IMR-90 (cell line): ENCODE data around the gene NUP62CL. TPM values are rescaled to one million over a fixed set of nuclear protein-coding genes. Genes with fewer than 3 reads are reported as not detected.

Experiments
- ATAC-seq: fragments of 200-7000 bp; cut with Tn5 transposase; 2 replicates; pipeline ENCODE4 v1.9.1; 2020; ENCODE audit warnings: low read depth, mild to moderate bottlenecking, moderate library complexity
- BruUV-seq: library from RNA; stranded (reverse); fragments of 400-500 nt; replicated peaks from 2 replicates; lab custom pipeline; 2021; lab: Mats Ljungman, UMichigan
- CTCF ChIA-PET: fragments of 300-600 bp; formaldehyde crosslinking; extraction: SDS; loops from one replicate; lab custom pipeline; 2021; ENCODE audit warnings: antibody characterized with exemption; lab: Yijun Ruan, JAX
- POLR2A ChIA-PET: fragments of 300-600 bp; sonication (Branson Sonifier 250); formaldehyde crosslinking; loops from one replicate; lab custom pipeline; 2022; ENCODE audit warnings: antibody characterized with exemption; ENCODE audit not compliant: unreplicated experiment; lab: Charles Lee
- DNase-seq: peaks from one replicate; pipeline ENCODE4 v3.0.0; 2013
- H2AFZ ChIP-seq: replicated peaks from 2 replicates; pipeline ENCODE3; 2013; ENCODE audit warnings: low read length, mild to moderate bottlenecking; ENCODE audit not compliant: poor library complexity
- H2AK5ac ChIP-seq: 2 replicates; pipeline ENCODE4 v1.6.1; 2013; ENCODE audit warnings: low read depth, low read length, inconsistent platforms
- H2AK9ac ChIP-seq: replicated peaks from 2 replicates; pipeline ENCODE3; 2013; ENCODE audit warnings: mild to moderate bottlenecking, low read depth, low read length, moderate library complexity; ENCODE audit not compliant: poor library complexity
- H2BK120ac ChIP-seq: 2 replicates; pipeline ENCODE4 v1.6.1; 2013; ENCODE audit warnings: low read depth, low read length, inconsistent platforms
- H2BK15ac ChIP-seq: 3 replicates; pipeline ENCODE4 v1.6.1; 2013; ENCODE audit warnings: low read depth, low read length, inconsistent platforms
- H2BK20ac ChIP-seq: 2 replicates; pipeline ENCODE4 v1.6.1; 2013; ENCODE audit warnings: low read depth, mild to moderate bottlenecking, inconsistent platforms, low read length, moderate library complexity
- H2BK5ac ChIP-seq: 2 replicates; pipeline ENCODE4 v1.6.1; 2013; ENCODE audit warnings: mild to moderate bottlenecking, low read depth, low read length, inconsistent platforms; ENCODE audit not compliant: poor library complexity, severe bottlenecking
- H3K14ac ChIP-seq: replicated peaks from 2 replicates; pipeline ENCODE4 v1.6.1; 2013; ENCODE audit warnings: low read depth, low read length, inconsistent platforms
- H3K18ac ChIP-seq: 2 replicates; pipeline ENCODE4 v1.6.1; 2013; ENCODE audit warnings: low read depth, low read length, control low read depth
- H3K23ac ChIP-seq: 2 replicates; pipeline ENCODE4 v1.6.1; 2013; ENCODE audit warnings: low read depth, low read length, inconsistent platforms
- H3K27ac ChIP-seq: 2 replicates; pipeline ENCODE4 v1.5.1; 2013; ENCODE audit warnings: mild to moderate bottlenecking, control low read depth, low read length; ENCODE audit not compliant: insufficient read depth
- H3K27me3 ChIP-seq: 2 replicates; pipeline ENCODE4 v1.6.1; 2013; ENCODE audit warnings: low read length; ENCODE audit not compliant: control insufficient read depth, insufficient read depth
- H3K36me3 ChIP-seq: 2 replicates; pipeline ENCODE4 v1.6.1; 2013; ENCODE audit warnings: low read length, mixed read lengths; ENCODE audit not compliant: control insufficient read depth, insufficient read depth
- H3K4ac ChIP-seq: 2 replicates; pipeline ENCODE4 v1.6.1; 2013; ENCODE audit warnings: low read depth, low read length, inconsistent platforms
- H3K4me1 ChIP-seq: 2 replicates; pipeline ENCODE4 v1.6.1; 2013; ENCODE audit warnings: low read length, mixed read lengths; ENCODE audit not compliant: control insufficient read depth, insufficient read depth
- H3K4me2 ChIP-seq: 2 replicates; pipeline ENCODE4 v1.6.1; 2013; ENCODE audit warnings: low read depth, mild to moderate bottlenecking, control low read depth, low read length, moderate library complexity
- H3K4me3 ChIP-seq: 2 replicates; pipeline ENCODE4 v1.5.1; 2013; ENCODE audit warnings: low read depth, mild to moderate bottlenecking, control low read depth, low read length, moderate library complexity; ENCODE audit not compliant: insufficient read depth
- H3K56ac ChIP-seq: 2 replicates; pipeline ENCODE4 v1.6.1; 2013; ENCODE audit warnings: low read length, inconsistent platforms; ENCODE audit not compliant: insufficient read depth; ENCODE audit errors: extremely low read depth
- H3K79me1 ChIP-seq, 2 experiments: 2 replicates each; pipeline ENCODE4 v1.6.1; 2013; ENCODE audit warnings: low read length in 2 of 2, inconsistent platforms in 1 of 2, low read depth in 1 of 2
- H3K9ac ChIP-seq: 2 replicates; pipeline ENCODE4 v1.6.1; 2013; ENCODE audit warnings: low read depth, low read length, control low read depth
- H3K9me1 ChIP-seq: 2 replicates; pipeline ENCODE4 v1.6.1; 2013; ENCODE audit warnings: low read length, inconsistent platforms; ENCODE audit not compliant: insufficient read depth
- H3K9me3 ChIP-seq: 2 replicates; pipeline ENCODE4 v1.6.1; 2013; ENCODE audit warnings: low read length; ENCODE audit not compliant: control insufficient read depth, insufficient read depth
- H4K20me1 ChIP-seq: 2 replicates; pipeline ENCODE4 v1.6.1; 2013; ENCODE audit warnings: low read length, inconsistent platforms; ENCODE audit not compliant: insufficient read depth
- H4K5ac ChIP-seq: 2 replicates; pipeline ENCODE4 v1.6.1; 2013; ENCODE audit warnings: mild to moderate bottlenecking, low read depth, low read length, control low read depth
- H4K8ac ChIP-seq, 2 experiments: 2 replicates each; pipeline ENCODE4 v1.6.1; 2013; ENCODE audit warnings: low read depth in 2 of 2, low read length in 2 of 2, control low read depth in 1 of 2, inconsistent platforms in 1 of 2
- H4K91ac ChIP-seq: 2 replicates; pipeline ENCODE4 v1.6.1; 2013; ENCODE audit warnings: low read depth, low read length, inconsistent platforms; ENCODE audit not compliant: insufficient read depth
- BHLHE40 ChIP-seq: fragments of 150-350 bp; IDR thresholded peaks from 2 replicates; pipeline ENCODE4 v1.6.1; 2016; ENCODE audit warnings: mild to moderate bottlenecking, low read depth, low read length
- CHD1 ChIP-seq: IDR thresholded peaks from 2 replicates; pipeline ENCODE4 v1.6.1; 2012; ENCODE audit warnings: low read depth, low read length, improper control_type of control experiment
- MAFK ChIP-seq: IDR thresholded peaks from 2 replicates; pipeline ENCODE4 v1.6.1; 2012; ENCODE audit warnings: low read depth, low read length, improper control_type of control experiment
- NFE2L2 ChIP-seq: fragments of 150-350 bp; IDR thresholded peaks from 2 replicates; pipeline ENCODE4 v1.6.1; 2016; ENCODE audit warnings: low read depth, mild to moderate bottlenecking, low read length
- POLR2A ChIP-seq: IDR thresholded peaks from 2 replicates; pipeline ENCODE4 v1.6.1; 2012; ENCODE audit warnings: mild to moderate bottlenecking, low read depth, low read length
- RAD21 ChIP-seq: IDR thresholded peaks from 2 replicates; pipeline ENCODE4 v1.6.1; 2012; ENCODE audit warnings: low read length, improper control_type of control experiment
- RCOR1 ChIP-seq: IDR thresholded peaks from 2 replicates; pipeline ENCODE4 v1.6.1; 2012; ENCODE audit warnings: mild to moderate bottlenecking, low read length, improper control_type of control experiment; ENCODE audit not compliant: insufficient replicate concordance
- RFX5 ChIP-seq: IDR thresholded peaks from 2 replicates; pipeline ENCODE4 v1.8.0; 2012; ENCODE audit warnings: low read depth, mild to moderate bottlenecking, low read length, moderate library complexity
- SMC3 ChIP-seq: fragments of 150-350 bp; IDR thresholded peaks from 2 replicates; pipeline ENCODE4 v1.6.1; 2016; ENCODE audit warnings: low read depth, mild to moderate bottlenecking, antibody characterized with exemption, low read length, moderate library complexity
- USF2 ChIP-seq: fragments of 150-350 bp; IDR thresholded peaks from 2 replicates; pipeline ENCODE4 v1.6.1; 2017; ENCODE audit warnings: mild to moderate bottlenecking, antibody characterized with exemption, low read length, low read depth
- WGBS, 2 experiments: methylation state at CpG; one replicate each; pipeline versions ENCODE4 v1.1.5 to v1.1.7; 2013; ENCODE audit warnings: missing lambda C conversion rate in 2 of 2; ENCODE audit not compliant: insufficient read length in 1 of 2; ENCODE audit errors: extremely low coverage in 2 of 2; 5-methylcytosine and 5-hydroxymethylcytosine counted together
- dilution Hi-C: fragments of 300-500 bp; cut with HindIII; formaldehyde crosslinking; loops from one replicate; pipeline ENCODE4 v1.14.3; 2018; ENCODE audit warnings: low sequenced_read_pairs; ENCODE audit not compliant: unreplicated experiment
- in situ Hi-C: fragments of 300-500 bp; cut with MboI; formaldehyde crosslinking; loops from 3 replicates; pipeline ENCODE4 v1.14.3; 2019; ENCODE audit warnings: low sequenced_read_pairs, inconsistent platforms, mixed read lengths
- intact Hi-C: fragments of 100-400 bp; cut with micrococcal nuclease; formaldehyde crosslinking; loops from 2 replicates; pipeline ENCODE4 v1.10.0; 2022
- polyA plus RNA-seq, 3 experiments: library from polyadenylated mRNA; depleted of rRNA; stranded (reverse); fragments of >200 nt; gene quantifications; 2 replicates each; pipeline ENCODE4 v1.2.3, GENCODE V29; 2012; ENCODE audit warnings: low replicate concordance in 1 of 3
- total RNA-seq: library from RNA; depleted of rRNA; stranded (reverse); fragments of >200 nt; gene quantifications from 2 replicates; pipeline ENCODE4 v1.2.3, GENCODE V29; 2012
- TF ChIP-seq, protein P1 (sequence below): conservative IDR thresholded peaks from 2 replicates; pipeline ENCODE4 v1.5.1; 2012; ENCODE audit warnings: mild to moderate bottlenecking, low read depth, low read length, improper control_type of control experiment

Gene NUP62CL
- total and polyA plus RNA-seq, 2 of the 4 experiments (the other 2 are of a cell fraction) = not detected

DNA sequence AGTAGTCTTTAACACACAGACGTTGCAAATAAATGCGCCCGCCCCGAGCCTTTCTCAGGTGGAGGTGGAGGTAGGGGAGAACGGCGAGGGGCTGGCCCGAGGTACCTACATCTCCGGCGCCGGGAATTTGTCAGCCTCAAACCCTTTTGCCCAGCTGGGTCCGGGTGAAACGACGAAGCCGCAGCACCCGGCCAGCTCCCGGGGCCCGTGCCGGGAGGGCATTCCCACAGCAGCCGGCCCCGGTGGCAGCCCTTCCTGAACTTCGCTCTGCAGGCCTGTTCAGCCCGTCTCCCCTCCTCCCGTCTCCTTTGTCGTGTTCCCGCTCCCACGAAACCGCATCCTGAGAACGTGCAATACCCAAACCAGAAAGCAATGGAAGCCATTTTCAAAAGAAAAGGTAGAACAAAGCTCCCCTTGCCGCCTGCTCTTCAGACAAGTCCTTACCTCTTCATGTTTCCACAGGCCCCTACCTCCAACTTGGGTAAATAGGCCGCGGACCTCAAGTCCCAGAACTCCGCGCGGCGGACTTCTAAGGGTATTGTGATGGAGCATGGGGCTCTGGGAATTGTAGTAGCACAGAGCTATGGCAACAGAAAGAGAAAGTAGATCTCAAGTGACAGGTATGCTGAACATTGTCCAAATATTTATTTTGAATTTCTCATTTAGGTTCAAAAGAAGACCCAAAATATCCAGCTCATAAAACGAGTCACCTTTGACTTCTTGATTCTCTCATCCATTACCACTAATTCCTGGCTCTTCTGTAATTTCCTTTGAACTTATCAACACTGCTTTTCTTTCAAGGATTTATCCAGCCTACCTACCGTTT, 87.7 kb downstream of the NUP62CL start, which contains the start of gene RBM41:
Gene RBM41 (minus strand): TSS at position 501 of the 826 bp plus-strand sequence. CDS start 49 bp downstream, at position 452.
- no TSS peak for BruUV-seq
- Histone ChIP-seq H2BK5ac (peak within 1 kb of the TSS; percentile 87), H4K91ac (peak within 1 kb of the TSS; percentile 78; the same call in 1 of the 2 replicates), H2BK20ac (no peak within 1 kb of the TSS), H3K56ac (peak within 1 kb of the TSS; percentile 87; the same call in 1 of the 2 replicates), H3K27me3 (peaks cover 3% of the 10 kb centered on the region), H3K4ac (peak within 1 kb of the TSS; percentile 84), H3K79me1 (peaks cover 0 to 8% of the 10 kb centered on the region in 2 experiments; a peak in 3 of 4 replicates), H3K9ac (peak within 1 kb of the TSS; percentile 97), H4K8ac (peak within 1 kb of the TSS; percentile 86 to 99), H3K9me3 (no peaks in the 10 kb centered on the region), H3K36me3 (peaks cover 3% of the 10 kb centered on the region), H3K4me1 (no peaks in the 10 kb centered on the region; the same call in 1 of the 2 replicates), H2AFZ (peak within 1 kb of the TSS; percentile 95), H3K23ac (no peak within 1 kb of the TSS), H3K18ac (peak within 1 kb of the TSS; percentile 77), H2AK5ac (no peak within 1 kb of the TSS), H4K5ac (peak within 1 kb of the TSS; percentile 95), H4K20me1 (no peaks in the 10 kb centered on the region; the same call in 1 of the 2 replicates), H3K27ac (peak within 1 kb of the TSS; percentile 87), H2BK15ac (no peak within 1 kb of the TSS), H2BK120ac (peak within 1 kb of the TSS; percentile 64; the same call in 1 of the 2 replicates), H3K14ac (peak within 1 kb of the TSS; percentile 94), H3K4me2 (peak within 1 kb of the TSS; percentile 98), H2AK9ac (peak within 1 kb of the TSS; percentile 86), H3K4me3 (peak within 1 kb of the TSS; percentile 68), H3K9me1 (peaks cover 3% of the 10 kb centered on the region)
- no peak for TF ChIP-seq RFX5
- no peak for TF ChIP-seq MAFK
- TF ChIP-seq RAD21 = no peak
- no peak for TF ChIP-seq BHLHE40
- TF ChIP-seq NFE2L2 = no peak
- no peak for TF ChIP-seq USF2
- TF ChIP-seq, protein P1, sequence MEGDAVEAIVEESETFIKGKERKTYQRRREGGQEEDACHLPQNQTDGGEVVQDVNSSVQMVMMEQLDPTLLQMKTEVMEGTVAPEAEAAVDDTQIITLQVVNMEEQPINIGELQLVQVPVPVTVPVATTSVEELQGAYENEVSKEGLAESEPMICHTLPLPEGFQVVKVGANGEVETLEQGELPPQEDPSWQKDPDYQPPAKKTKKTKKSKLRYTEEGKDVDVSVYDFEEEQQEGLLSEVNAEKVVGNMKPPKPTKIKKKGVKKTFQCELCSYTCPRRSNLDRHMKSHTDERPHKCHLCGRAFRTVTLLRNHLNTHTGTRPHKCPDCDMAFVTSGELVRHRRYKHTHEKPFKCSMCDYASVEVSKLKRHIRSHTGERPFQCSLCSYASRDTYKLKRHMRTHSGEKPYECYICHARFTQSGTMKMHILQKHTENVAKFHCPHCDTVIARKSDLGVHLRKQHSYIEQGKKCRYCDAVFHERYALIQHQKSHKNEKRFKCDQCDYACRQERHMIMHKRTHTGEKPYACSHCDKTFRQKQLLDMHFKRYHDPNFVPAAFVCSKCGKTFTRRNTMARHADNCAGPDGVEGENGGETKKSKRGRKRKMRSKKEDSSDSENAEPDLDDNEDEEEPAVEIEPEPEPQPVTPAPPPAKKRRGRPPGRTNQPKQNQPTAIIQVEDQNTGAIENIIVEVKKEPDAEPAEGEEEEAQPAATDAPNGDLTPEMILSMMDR = no peak
- TF ChIP-seq RCOR1 = no peak
- TF ChIP-seq SMC3 = no peak
- no peak for TF ChIP-seq POLR2A
- no peak for TF ChIP-seq CHD1
- dilution Hi-C loops (no loop called here), in situ Hi-C loops (no loop called here), intact Hi-C loops (loop anchor here (10.0 kb wide), 1 partner anchor 224 kb away; no protein-coding TSS in a partner anchor)
- POLR2A ChIA-PET = no interaction called here
- 19% methylated on average over 14 of the region's 37 CpGs; no CpG with 5 or more reads in 1 of the 2 experiments for WGBS, 2 experiments
- CTCF ChIA-PET = no interaction called here
- DNase-seq (peak; percentile 67), ATAC-seq (peak; percentile 99)
